NT2/D1 (cell line): ENCODE results near the gene LRRC41.

Experiments
- YY1 ChIP-seq: IDR thresholded peaks from 2 replicates; pipeline ENCODE4 v1.6.1; 2011; ENCODE audit not compliant: insufficient read length, insufficient read depth
- ZNF274 ChIP-seq: IDR thresholded peaks from 2 replicates; pipeline ENCODE4 v1.6.1; 2011; ENCODE audit warnings: mild to moderate bottlenecking, low read depth, low read length

- no peak for TF ChIP-seq YY1
- no peak for TF ChIP-seq ZNF274
Observed at GRCh38 chr1:46242918-46243317, 60.5 kb downstream of the LRRC41 start.
